Loucy (cell line): Measurements from ENCODE around the gene FMNL3.

Experiments
- CTCF ChIP-seq: fragments of 200-600 bp; sonication (generic); conservative IDR thresholded peaks from 2 replicates; pipeline ENCODE4 v1.5.1; 2014; ENCODE audit warnings: mild to moderate bottlenecking, antibody characterized with exemption, low read length
- EZH2phosphoT487 ChIP-seq: fragments of 200-600 bp; IDR thresholded peaks from 2 replicates; pipeline ENCODE4 v1.6.1; 2018; ENCODE audit warnings: antibody characterized with exemption, mild to moderate bottlenecking, moderate library complexity, borderline replicate concordance

- TF ChIP-seq EZH2phosphoT487 (no peak), CTCF (no peak)
Measured at GRCh38 chr12:49689237-49689636, 18.0 kb downstream of the FMNL3 start.
